SKM-1 treated with dmso at 0.1 percent for 144 hours (cell line): ENCODE measurements around the gene EDDM13.
"Not testable (repeated sequence)": the region's sequence is repeated elsewhere in the genome, so short reads cannot be mapped to it uniquely, and the experiment has no call there.

Source experiments
- DNase-seq: peaks from one replicate; lab custom pipeline; 2025; ENCODE audit not compliant: unreplicated experiment; lab: John Stamatoyannopoulos, UW

The EDDM13 gene

DNA sequence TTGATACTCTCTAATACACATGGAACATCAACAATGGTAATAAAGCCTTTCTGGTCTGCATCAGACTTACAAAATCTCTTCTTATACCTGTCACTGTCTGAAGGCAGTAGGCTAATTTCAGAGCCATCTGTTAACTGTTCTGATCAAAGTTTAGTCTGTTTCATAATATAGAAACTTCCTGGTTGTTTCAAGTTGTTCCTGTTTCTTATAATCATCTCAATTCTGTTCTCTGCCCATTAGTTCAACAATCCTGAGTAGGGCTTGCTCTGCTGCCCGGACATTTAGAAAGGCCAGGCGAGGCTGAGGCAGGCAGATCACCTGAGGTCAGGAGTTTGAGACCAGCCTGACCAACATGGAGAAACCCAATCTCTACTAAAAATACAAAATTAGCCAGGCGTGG, 47.4 kb downstream of the EDDM13 start:
- DNase-seq = peak; percentile 13

- DNase-seq = no peak
Observed at GRCh38 chr19:56321254-56321988, 48.9 kb downstream of the EDDM13 start.

GRCh38 chr19:56321989-56322440, 49.5 kb downstream of the EDDM13 start:
- peak; percentile 48 for DNase-seq

DNA sequence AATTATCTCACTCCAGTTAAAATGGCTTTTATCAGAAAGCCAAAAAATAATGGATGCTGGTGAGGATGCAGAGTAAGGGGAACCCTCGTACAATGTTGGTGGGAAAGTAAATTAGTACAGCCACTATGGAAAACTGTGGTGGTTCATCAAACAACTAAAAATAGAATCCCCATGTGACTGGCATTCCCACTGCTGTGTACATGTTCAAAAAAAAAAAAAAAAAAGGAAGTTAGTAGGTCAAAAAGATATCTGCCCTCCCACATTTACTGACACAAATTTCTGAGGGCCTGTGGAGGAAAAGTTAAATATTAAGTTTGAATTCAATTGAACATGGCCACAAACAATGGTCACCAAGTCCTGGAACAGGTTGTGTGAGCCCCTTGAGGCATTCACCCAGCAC, 51.9 kb downstream of the EDDM13 start:
- DNase-seq = no peak

- no peak for DNase-seq
Observed at GRCh38 chr19:56332695-56333094, 60.1 kb downstream of the EDDM13 start.

DNA sequence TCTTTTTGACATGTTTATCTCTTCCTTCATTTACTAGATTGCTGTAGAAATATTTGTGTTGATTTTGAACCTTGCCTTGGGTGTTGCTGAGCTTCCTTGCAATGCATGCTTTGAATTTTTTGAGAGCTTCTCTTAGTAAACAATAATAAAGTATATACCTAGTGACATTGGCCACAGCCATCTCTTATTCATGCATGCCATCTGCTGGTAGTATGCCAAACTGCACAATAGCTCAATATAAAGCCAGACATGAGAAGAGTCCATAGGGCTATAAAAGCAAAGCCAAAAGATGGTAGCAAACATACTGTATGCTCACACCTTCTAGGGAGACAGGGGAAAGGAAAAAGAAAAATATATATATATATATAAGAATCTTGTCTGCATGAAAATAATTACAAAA, 61.0 kb downstream of the EDDM13 start:
- DNase-seq = peak; percentile 21

DNA sequence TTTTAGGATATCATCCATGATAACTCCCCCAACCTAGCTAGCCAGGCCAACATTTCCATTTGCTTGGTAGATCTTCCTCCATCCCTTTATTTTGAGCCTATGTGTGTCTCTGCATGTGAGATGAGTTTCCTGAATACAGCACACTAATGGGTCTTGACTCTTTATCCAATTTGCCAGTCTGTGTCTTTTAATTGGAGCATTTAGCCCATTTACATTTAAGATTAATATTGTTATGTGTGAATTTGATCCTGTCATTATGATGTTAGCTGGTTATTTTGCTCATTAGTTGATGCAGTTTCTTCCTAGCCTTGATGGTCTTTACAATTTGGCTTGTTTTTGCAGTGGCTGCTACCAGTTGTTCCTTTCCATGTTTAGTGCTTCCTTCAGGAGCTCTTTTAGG, 62.8 kb downstream of the EDDM13 start:
- not testable (repeated sequence) for DNase-seq

DNA sequence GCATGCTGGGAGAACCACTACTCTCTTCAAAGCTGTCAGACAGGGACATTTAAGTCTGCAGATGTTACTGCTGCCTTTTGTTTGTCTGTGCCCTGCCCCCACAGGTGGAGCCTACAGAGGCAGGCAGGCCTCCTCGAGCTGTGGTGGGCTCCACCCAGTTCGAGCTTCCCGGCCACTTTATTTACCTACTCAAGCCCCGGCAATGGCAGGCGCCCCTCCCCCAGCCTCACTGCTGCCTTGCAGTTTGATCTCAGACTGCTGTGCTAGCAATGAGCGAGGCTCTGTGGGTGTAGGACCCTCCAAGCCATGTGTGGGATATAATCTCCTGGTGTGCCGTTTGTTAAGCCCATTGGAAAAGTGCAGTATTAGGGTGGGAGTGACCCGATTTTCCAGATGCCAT, 64.5 kb downstream of the EDDM13 start:
- DNase-seq = not testable (repeated sequence)

- DNase-seq = not testable (repeated sequence)
Observed at GRCh38 chr19:56339031-56339430, 66.5 kb downstream of the EDDM13 start.

GRCh38 chr19:56341948-56342347, 69.4 kb downstream of the EDDM13 start:
- DNase-seq = no peak

- DNase-seq = no peak
Observed at GRCh38 chr19:56347163-56347778, 74.7 kb downstream of the EDDM13 start.

DNA sequence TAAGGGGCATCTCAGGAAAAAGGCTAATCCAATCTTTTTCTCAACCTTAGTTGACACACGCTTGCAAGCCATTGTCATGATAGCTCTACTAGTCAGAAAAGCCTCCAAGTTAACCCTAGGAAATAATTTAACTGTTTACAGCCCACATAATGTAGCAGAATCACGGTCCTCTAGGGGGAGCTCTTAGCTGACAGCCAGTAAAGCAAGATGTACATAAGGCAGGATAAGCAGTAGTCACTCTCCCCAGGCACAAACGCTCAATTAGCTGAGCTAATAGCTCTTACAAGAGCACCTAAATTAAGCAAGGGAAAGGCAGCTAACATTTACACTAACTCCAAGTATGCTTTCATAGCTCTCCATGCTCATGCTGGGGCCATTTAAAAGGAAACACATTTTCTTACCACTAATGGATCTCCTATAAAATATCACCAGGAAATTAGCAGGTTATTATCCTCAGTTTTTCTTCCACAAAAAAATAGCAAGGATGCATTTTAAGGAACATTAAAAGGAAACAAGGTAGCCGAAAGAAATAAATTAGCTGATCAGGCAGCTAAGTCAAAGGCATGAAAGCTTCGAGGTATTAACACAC, 75.8 kb downstream of the EDDM13 start:
- peak; percentile 1 for DNase-seq

GRCh38 chr19:56350416-56351045, 78.0 kb downstream of the EDDM13 start:
- DNase-seq = peak; percentile 14

DNA sequence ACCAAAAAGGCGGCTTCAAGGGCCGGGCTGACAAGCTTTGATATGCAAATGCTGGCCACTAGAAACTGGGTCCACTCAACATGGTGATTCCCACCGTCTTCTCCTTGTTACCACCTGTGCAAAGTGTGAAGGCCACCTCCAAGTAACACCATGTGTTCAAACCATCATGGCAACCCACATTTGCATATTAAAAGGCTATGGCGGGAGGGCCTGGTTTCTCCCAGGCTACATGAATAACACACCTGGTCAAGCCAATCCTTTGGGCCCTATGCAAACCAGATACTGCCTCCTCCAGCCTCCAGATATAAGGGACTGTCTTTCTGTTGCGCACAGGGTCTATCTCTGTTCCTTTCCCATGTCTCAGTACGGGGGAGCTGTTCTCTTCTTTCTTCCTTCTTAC, 78.7 kb downstream of the EDDM13 start:
- DNase-seq = no peak

DNA sequence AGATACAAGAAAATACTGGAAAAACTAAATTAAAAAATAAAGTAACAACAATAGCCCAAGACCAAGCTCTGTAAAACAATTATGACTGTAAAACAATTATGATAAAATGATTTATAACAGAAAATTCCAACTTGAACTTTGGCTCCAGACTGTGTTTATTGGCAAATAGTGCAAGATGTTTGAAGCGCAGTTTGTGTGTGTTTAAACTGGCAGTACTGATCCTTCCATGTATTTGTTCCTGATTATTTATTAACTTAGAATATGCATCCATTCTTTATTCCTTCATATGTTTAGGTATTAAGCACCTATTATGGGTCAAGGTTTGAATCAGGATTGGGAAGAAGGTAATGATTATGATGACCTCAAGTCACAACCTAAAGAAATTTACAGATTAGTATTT, 83.0 kb downstream of the EDDM13 start:
- no peak for DNase-seq

DNA sequence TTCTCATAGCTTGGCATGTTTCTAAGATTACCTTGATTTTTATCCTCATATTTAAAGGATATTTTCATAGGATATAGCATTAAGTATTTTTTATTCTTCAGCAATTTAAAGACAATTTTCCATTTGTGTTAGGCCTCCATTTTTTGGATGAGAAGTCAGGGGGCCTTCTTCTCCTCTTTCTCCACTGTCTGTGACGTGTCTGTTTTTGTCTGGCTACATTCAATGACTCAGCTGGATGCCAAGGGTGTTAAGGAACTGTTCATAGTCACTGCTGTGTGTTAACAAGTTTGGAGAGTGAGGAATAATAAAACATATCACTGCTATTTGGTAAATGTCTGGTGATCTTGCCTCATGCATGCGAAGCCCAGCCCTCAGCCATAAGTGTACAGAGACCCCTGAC, 84.4 kb downstream of the EDDM13 start:
- no peak for DNase-seq
